HEK293 (cell line): Measurements from ENCODE around the gene BEST2.

Experiments
- BCL11A ChIP-seq: fragments of 450-650 bp; formaldehyde crosslinking; IDR thresholded peaks from 2 replicates; pipeline ENCODE4 v1.5.1; 2016; ENCODE audit warnings: low read depth, missing biosample characterization, missing genetic modification characterization
- HOXC10 ChIP-seq: sonication (generic); formaldehyde crosslinking; IDR thresholded peaks from 2 replicates; pipeline ENCODE4 v1.8.1; 2023; ENCODE audit warnings: mild to moderate bottlenecking, missing genetic modification reagents
- INSM2 ChIP-seq: fragments of 450-650 bp; formaldehyde crosslinking; IDR thresholded peaks from 2 replicates; pipeline ENCODE4 v1.5.1; 2016; ENCODE audit warnings: missing biosample characterization, missing genetic modification characterization
- PATZ1 ChIP-seq: fragments of 450-650 bp; formaldehyde crosslinking; IDR thresholded peaks from 2 replicates; pipeline ENCODE4 v1.5.1; 2016; ENCODE audit warnings: missing biosample characterization, missing genetic modification characterization
- PRDM2 ChIP-seq: fragments of 450-650 bp; formaldehyde crosslinking; IDR thresholded peaks from 2 replicates; pipeline ENCODE4 v1.5.1; 2016; ENCODE audit warnings: missing biosample characterization, missing genetic modification characterization, borderline replicate concordance
- SP7 ChIP-seq: fragments of 450-650 bp; formaldehyde crosslinking; IDR thresholded peaks from 2 replicates; pipeline ENCODE4 v1.5.1; 2016; ENCODE audit warnings: missing biosample characterization, missing genetic modification characterization
- TCF7L2 ChIP-seq: IDR thresholded peaks from 2 replicates; pipeline ENCODE4 v1.6.1; 2011; ENCODE audit warnings: low read depth, mild to moderate bottlenecking, inconsistent platforms, low read length, moderate library complexity, borderline replicate concordance
- WT1 ChIP-seq: fragments of 450-650 bp; formaldehyde crosslinking; IDR thresholded peaks from 2 replicates; pipeline ENCODE4 v1.5.1; 2016; ENCODE audit warnings: missing biosample characterization, missing genetic modification characterization
- ZEB2 ChIP-seq: fragments of 450-650 bp; formaldehyde crosslinking; IDR thresholded peaks from 2 replicates; pipeline ENCODE4 v1.5.1; 2016; ENCODE audit warnings: missing biosample characterization, missing genetic modification characterization
- ZNF341 ChIP-seq: fragments of 450-650 bp; formaldehyde crosslinking; IDR thresholded peaks from 2 replicates; pipeline ENCODE4; 2016; ENCODE audit warnings: low read depth, missing biosample characterization, missing genetic modification characterization
- ZNF366 ChIP-seq: fragments of 450-650 bp; formaldehyde crosslinking; conservative IDR thresholded peaks from 2 replicates; pipeline ENCODE4 v1.5.1; 2016; ENCODE audit warnings: missing biosample characterization, missing genetic modification characterization
- ZNF37A ChIP-seq: fragments of 450-650 bp; IDR thresholded peaks from 2 replicates; pipeline ENCODE4 v1.5.1; 2018; ENCODE audit warnings: missing biosample characterization, missing genetic modification characterization
- ZNF530 ChIP-seq: fragments of 450-650 bp; formaldehyde crosslinking; IDR thresholded peaks from 2 replicates; pipeline ENCODE4 v1.5.1; 2016; ENCODE audit warnings: low read depth, missing biosample characterization, missing genetic modification characterization
- ZNF639 ChIP-seq: fragments of 450-650 bp; formaldehyde crosslinking; IDR thresholded peaks from 2 replicates; pipeline ENCODE4 v1.5.1; 2016; ENCODE audit warnings: missing biosample characterization, missing genetic modification characterization
- ZNF670 ChIP-seq: fragments of 450-650 bp; formaldehyde crosslinking; IDR thresholded peaks from 2 replicates; pipeline ENCODE4 v1.5.1; 2016; ENCODE audit warnings: missing biosample characterization, missing genetic modification characterization, low read depth
- ZNF704 ChIP-seq: fragments of 450-650 bp; formaldehyde crosslinking; IDR thresholded peaks from 2 replicates; pipeline ENCODE4 v1.5.1; 2016; ENCODE audit warnings: missing biosample characterization, missing genetic modification characterization

Gene BEST2

GRCh38 chr19:12749938-12750521 is 1.6 kb upstream of the BEST2 start (continued):
- TF ChIP-seq INSM2 (tag by site-specific recombination) = peak; percentile 46; the same call in 1 of the 2 replicates
- TF ChIP-seq SP7 (tag by site-specific recombination) = peak; percentile 29; the same call in 1 of the 2 replicates
- no peak for TF ChIP-seq ZNF670 (tag by site-specific recombination)
- TF ChIP-seq BCL11A = no peak
- no peak for TF ChIP-seq ZNF704
- 0 out of 2 replicates have a peak, but pooled peaks have one; percentile 33 for TF ChIP-seq PATZ1 (tag by site-specific recombination)
- no peak for TF ChIP-seq ZNF530 (tag by site-specific recombination)
- 0 out of 2 replicates have a peak, but pooled peaks have one; percentile 42 for TF ChIP-seq ZNF639 (tag by site-specific recombination)
- no peak for TF ChIP-seq HOXC10
- TF ChIP-seq ZNF366 (tag by site-specific recombination) = 0 out of 2 replicates have a peak, but pooled peaks have one; percentile 23
- no peak for TF ChIP-seq ZNF341 (tag by site-specific recombination)
- TF ChIP-seq ZNF37A (tag by site-specific recombination) = no peak
- TF ChIP-seq PRDM2 (tag by site-specific recombination) = no peak
- 0 out of 2 replicates have a peak, but pooled peaks have one; percentile 3 for TF ChIP-seq ZEB2
- TF ChIP-seq TCF7L2 = no peak
- peak; percentile 90 for TF ChIP-seq WT1 (tag by site-specific recombination)
